Fibroblast of lung (primary cell): Measurements from ENCODE around the gene FAM13C.

Experiments
- CTCF ChIP-seq, 2 donors: IDR thresholded peaks in 1 of 2; conservative IDR thresholded peaks in 1 of 2; 1 replicate in 1 of 2; 2 replicates in 1 of 2; pipeline ENCODE4 v1.5.1; 2011 to 2012; ENCODE audit warnings: low read length in 2 of 2, control low read depth in 1 of 2, inconsistent platforms in 1 of 2, low read depth in 1 of 2, mild to moderate bottlenecking in 1 of 2
- EZH2 ChIP-seq: IDR thresholded peaks from 2 replicates; pipeline ENCODE4 v1.5.1; 2012; ENCODE audit warnings: low read length, control low read depth, mild to moderate bottlenecking; ENCODE audit errors: missing control alignments

GRCh38 chr10:59387951-59388670 lies 25.8 kb upstream of the FAM13C start:
- TF ChIP-seq CTCF (conservative IDR thresholded peaks at IDR 0.05 in 1 of 2, IDR thresholded peaks at IDR 0.05 in 1 of 2; ENCODE audit: low read depth in 1 of 2, low read length in 2 of 2) (no peak), EZH2 (no peak)
